ENCODE results near the gene GOLGA6L2.
"Not testable (repeated sequence)": the region's sequence is repeated elsewhere in the genome, so short reads cannot be mapped to it uniquely, and the experiment has no call there.

The GOLGA6L2 gene

DNA sequence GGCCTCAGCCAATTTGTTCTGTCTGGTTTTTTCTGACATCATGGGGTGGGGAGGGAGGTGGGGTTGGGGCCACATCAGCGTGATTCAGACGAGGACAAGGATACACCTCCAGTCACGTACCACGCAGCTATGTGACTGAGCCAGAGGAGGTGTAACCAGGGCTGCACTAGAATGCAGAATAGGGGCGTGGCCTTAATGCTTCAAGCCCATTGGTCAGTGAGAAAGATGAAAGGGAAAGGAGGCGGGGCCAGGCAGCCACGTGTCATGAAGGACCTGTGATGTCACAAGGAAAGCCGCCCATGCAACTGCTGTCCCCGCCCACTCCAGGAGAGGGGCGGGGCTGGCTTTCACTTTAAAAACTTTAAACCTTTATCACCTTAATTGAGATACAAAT, at the start of gene GOLGA6L2:
Gene GOLGA6L2 (minus strand): TSS at position 137 of the 394 bp plus-strand sequence. CDS start 62 bp downstream, at position 75.
- DNase-seq: no peak

- DNase-seq: no peak
Measured at GRCh38 chr15:23484870-23485269, 37.8 kb upstream of the GOLGA6L2 start.

GRCh38 chr15:23483821-23484299, 36.8 kb upstream of the GOLGA6L2 start:
- no peak for DNase-seq

- DNase-seq: no peak
Measured at GRCh38 chr15:23482764-23483489, 35.9 kb upstream of the GOLGA6L2 start.

- DNase-seq: no peak
Measured at GRCh38 chr15:23482228-23482627, 35.2 kb upstream of the GOLGA6L2 start.

DNA sequence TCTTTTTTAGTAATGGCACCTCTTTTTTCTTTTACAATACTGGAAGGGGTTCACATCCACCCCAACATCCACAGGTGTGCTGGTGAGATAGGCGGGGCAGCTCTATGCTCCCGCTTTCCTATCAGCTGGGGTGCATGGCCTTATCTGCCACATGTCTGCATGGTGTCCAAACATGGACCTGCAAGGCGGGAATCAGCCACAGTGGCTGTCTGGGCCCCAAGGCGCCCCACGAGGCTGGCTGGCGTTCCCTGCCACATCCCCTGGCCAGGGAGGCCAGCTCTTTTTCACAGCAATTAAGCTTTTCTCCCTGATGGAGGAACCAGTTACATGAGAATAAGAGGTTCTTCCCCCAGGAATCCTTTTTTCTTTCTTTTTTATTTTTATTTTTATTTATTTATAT, 30.9 kb upstream of the GOLGA6L2 start:
- DNase-seq: no peak

- DNase-seq: no peak
Measured at GRCh38 chr15:23472678-23473077, 25.6 kb upstream of the GOLGA6L2 start.

- no peak for DNase-seq
Measured at GRCh38 chr15:23472033-23472432, 25.0 kb upstream of the GOLGA6L2 start.

GRCh38 chr15:23467110-23467600, 20.1 kb upstream of the GOLGA6L2 start:
- DNase-seq: no peak

- no peak for DNase-seq
Measured at GRCh38 chr15:23457890-23458289, 10.8 kb upstream of the GOLGA6L2 start.

- DNase-seq: no peak
Measured at GRCh38 chr15:23446215-23447106, 582 bp downstream of the GOLGA6L2 start.

- DNase-seq: no peak
Measured at GRCh38 chr15:23444269-23444668, 2.8 kb downstream of the GOLGA6L2 start.

GRCh38 chr15:23441204-23441603, 5.8 kb downstream of the GOLGA6L2 start:
- no peak for DNase-seq

DNA sequence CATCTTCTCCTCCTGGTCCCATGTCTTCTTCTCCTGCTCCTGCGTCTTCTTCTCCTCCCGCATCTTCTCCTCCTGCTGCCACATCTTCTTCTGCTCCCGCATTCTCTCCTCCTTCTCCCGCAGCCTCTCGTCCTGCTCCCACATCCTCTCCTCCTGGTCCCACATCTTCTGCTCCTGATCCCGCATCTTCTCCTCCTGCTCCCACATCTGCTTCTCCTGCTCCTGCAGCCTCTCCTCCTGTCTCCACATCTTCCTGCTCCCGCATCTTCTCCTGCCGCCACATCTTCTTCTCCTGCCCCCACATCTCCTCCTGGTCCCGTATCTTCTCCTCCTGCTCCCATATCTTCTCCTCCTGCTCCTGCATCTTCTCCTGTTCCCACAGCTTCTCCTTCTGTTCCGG, 6.4 kb downstream of the GOLGA6L2 start:
- no peak for DNase-seq

DNA sequence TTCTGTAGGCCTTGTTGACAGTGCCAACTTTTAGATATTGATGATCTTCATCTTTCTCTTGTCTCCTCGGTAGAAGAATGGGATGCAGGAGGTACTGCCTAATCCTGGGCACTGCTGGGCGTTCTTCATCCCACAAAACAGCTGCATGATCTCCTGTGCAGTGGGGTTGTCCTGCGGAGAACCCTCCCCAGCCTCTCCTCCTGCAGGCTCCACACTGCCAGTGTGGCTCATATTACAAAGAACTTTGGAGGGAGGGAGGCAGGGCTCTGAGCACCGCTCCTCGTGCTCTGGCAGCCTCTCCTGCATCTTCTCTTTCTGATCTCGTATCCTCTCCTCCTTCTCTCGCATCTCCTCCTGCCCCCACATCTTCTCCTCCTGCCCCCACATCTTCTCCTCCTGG, 7.5 kb downstream of the GOLGA6L2 start:
- DNase-seq: no peak

DNA sequence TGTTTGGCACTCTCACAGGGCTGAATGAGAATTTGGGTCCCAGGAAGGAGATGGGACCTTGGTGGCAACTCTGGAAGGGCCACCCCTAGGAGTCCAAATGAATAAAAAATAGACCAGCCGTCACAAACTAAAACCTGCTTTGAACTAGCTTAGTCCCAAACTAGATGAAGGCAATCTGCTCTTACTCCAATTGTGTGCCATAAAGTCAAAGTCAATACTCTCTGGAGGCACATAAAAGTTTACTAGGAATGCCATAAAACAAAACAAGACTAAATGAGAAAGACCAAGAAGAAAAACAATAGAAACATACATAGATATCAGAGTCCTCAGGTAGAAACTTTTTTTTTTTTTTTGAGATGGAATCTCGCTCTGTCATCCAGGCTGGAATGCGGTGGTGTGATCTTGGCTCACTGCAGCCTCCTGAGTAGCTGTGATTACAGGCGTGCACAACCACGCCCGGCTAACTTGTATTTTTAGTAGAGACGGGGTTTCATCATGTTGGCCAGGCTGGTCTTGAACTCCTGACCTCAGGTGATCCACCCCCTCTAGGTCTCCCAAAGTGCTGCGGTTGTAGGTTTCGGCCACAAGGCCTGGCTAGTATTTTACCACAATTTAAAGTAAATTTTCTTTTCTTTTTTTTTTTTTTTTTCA, 8.1 kb downstream of the GOLGA6L2 start:
- DNase-seq: no peak

GRCh38 chr15:23437673-23438072, 9.4 kb downstream of the GOLGA6L2 start:
- DNase-seq: no peak

GRCh38 chr15:23437146-23437545, 9.9 kb downstream of the GOLGA6L2 start:
- no peak for DNase-seq

- no peak for DNase-seq
Measured at GRCh38 chr15:23436421-23436820, 10.6 kb downstream of the GOLGA6L2 start.

GRCh38 chr15:23434699-23435098, 12.3 kb downstream of the GOLGA6L2 start:
- DNase-seq: not testable (repeated sequence)

DNA sequence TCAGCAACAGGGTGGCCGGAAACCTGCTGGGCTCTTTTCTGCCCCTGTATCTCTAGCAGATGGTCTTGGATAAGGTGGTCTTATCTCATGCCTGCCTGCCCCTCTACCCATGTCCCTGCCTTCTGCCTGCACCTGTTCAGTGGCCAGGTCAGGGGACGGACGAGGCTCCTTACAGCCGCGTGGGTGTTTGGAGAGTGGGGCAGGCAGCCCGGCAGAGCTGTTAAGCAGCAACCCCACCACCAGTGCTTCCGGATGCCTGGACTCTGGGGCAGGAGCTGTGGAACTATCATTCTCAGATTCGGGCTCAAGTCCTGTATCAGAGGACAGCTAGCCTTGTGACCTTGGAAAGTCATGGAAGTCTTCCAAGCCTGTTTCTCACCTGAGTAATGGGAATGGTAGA, 21.7 kb downstream of the GOLGA6L2 start:
- DNase-seq: not testable (repeated sequence)

DNA sequence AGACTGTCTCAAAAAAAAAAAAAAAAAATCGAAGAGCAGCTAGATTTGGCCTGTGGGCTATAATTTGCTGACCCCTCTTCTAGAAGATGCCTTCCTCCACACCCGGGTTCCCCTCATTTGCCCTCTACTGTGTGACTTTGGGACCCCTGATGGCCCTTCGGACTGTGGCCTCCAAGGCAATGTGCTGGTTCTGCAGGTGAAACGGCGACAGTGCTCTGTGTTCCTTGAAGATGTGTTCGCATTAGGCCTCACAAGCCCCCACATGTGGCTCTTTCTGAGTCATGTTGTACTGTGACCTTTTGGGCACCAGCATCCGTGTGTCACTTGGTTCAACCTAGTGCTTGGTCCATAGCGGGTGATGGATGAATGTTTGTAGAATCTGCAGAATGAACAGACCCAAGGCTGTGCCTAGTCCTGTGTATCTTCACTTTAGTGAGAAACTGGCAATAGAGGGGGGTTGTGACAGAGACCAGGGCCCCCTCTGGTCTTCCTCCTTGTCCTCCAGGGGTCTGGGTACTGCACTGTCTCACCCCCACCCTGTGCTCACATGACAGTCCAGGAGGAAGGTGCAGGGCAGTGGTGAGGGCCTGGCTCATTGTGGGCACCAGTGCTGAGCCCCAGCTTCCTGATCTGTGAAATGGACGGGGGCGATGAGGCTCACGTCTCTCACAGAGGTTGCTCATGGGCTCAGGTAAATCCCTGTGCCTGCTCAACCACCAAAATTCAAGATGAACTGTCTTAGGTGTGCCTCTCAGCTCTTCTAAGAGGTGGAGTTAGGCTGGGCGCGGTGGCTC, 22.7 kb downstream of the GOLGA6L2 start:
- no peak for DNase-seq

Data from NCI-H1436 treated with DMSO at 0.1 percent for 48 hours (cell line).